Measurements from ENCODE around the gene UPF2.

Gene UPF2

GRCh38 chr10:11959966-11960365 is 82.6 kb downstream of the UPF2 start:
- DNase-seq = no peak

DNA sequence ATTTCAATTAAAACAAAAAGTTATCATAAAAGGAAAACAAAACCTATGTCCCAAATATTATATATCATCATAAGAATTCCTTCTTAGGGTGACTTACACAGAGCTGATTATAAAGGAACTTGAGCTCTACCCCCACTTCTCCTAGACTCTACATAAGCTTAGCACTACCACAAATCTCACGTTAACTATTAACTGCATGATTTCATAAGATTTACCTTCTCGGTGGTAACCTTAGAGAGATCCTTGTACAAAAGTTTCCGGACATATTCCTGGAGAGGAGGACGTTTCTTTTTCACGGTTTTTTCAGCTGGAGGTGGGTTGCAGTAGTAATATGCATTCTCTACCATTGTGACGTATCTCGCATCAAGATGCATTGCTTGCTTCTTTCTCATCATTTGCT is 83.7 kb downstream of the UPF2 start:
- no peak for DNase-seq

- no peak for DNase-seq
These were observed 90.9 kb downstream of the UPF2 start for GRCh38 chr10:11951695-11952094.

DNA sequence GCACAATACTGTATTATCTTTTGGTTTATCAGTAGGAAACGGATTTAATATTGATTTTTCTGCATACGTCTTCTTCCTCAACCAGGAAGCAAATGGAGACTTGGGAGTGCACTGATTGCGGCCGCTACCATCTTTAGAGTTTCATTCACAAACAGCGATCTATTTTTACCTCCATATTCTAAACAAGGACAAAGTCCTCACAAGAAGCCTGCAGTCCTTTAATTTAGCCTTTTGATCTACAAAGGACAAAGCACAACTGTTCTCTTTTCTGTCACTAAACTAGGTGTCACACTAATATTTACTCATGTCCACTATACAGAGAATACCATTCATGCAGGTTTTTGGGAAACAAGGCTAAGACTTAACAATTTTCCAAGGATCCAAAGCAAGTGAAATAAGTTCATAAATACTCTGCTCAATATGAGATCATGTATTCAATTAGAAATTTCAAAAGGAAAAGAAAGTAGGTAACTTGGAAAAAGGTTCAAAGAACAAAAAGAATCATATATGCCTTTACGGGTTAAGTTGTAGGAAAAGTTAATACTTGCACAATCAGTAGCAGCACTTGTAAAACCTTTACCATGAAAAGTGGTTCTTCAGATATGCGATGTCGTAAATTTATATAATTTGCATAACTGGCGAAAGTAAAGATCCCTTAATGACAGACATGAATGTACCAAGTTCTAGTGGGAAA is 92.1 kb downstream of the UPF2 start:
- no peak for DNase-seq

DNA sequence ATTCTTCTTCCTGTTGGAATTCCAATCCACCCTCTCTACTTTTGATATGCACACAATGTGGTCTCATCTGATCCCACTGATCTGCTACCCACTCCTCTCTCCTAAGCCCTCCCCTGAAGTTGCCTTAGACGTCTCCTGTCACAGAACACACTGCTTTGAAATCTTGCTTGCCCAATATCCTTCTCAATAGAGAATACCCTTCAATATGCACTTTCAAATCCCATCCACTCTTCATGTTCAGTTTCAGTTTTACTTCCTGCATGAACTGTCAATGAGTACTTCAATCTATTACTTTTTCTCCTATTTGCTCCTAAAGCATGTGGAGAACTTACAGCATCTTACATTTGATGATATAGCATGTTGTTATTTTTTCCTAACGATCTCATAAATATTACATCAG is 93.5 kb downstream of the UPF2 start:
- no peak for DNase-seq

DNA sequence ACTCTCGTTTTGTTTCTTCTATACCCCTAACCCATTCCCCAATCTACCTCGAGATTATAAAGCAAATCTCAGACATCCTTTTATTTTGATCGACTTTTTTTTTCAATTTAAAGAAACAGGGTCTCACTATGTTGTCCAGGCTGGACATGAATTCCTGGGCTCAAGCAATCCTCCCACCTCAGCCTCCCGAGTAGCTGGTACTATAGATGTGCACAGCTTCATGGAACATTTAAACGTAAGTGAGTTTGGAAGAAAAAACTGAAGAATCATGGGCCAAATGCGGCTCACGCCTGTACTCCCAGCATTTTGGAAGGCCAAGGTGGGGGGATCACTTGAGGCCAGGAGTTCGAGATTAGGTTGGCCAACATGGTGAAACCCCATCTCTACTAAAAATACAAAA is 96.0 kb downstream of the UPF2 start:
- DNase-seq = no peak

DNA sequence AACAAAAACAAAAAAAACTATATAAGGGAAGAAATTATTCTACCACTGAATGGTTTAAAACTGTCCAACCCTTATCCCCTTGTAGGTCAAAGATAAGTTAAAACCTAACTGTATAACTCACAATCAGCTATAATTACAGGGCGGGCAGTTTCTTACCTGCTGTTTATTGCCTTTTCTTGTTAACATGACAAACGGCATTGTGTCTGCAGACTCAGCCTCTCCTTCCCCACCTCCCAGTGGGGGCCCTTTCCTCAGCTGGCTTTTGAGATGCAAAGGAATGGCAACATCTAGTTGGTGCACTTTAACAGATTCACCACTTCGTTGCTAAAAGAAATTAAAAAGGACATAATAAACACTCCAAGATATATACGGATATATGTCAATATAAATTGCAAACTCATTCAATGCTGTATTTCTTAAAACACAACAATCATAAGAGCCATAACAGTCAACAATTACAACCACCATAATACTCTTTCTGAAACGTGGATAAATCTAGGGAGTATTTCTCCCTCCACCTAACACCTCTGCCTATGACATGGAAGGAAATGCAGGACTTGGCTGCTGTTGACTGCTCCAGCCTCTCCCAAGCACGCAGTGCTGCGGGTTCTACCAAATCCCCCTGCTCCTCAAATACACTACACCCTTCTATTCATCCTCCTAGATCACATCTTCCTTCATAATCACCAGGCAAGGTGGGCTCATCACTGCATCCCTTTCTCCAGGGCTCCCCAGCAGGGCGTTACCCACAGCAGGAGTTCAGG is 106.0 kb downstream of the UPF2 start:
- no peak for DNase-seq

DNA sequence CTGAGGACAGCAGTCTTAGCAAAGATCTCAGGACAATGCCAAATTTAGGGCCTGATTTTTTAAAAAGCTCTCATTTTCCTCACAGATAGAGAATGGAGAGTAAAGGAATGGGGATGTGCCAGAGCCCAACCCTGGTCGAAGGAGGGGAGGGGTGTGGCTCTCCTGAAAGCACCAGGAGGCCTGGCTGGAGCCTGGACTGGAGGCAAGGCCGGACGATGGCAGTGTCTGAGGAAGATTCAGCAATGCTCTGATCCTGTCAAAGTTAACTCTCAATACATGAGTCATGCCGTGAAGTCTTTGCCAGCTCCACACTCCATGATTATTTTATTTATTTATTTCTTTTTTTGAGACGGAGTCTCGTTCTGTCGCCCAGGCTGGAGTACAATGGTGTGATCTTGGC is 108.3 kb downstream of the UPF2 start:
- no peak for DNase-seq

- DNase-seq = no peak
These were observed 108.9 kb downstream of the UPF2 start for GRCh38 chr10:11933577-11934223.

DNA sequence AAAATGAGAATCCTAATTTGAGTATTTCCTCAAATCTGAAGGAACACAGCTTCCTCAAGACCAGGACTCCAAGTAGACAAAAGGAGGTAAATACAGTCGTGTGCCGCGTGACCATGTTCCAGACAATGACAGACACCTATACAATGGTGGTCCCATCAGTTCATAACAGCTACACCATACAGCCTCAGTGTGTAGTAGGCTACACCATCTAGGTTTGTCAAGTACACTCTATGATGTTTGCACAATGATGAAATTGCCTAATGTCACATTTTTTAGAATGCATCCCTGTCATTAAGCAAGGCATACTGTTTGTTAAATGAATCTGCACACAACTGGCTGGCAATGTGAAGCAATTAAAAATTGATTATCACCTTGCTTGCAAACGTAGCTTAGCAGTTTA is 111.6 kb downstream of the UPF2 start:
- no peak for DNase-seq

DNA sequence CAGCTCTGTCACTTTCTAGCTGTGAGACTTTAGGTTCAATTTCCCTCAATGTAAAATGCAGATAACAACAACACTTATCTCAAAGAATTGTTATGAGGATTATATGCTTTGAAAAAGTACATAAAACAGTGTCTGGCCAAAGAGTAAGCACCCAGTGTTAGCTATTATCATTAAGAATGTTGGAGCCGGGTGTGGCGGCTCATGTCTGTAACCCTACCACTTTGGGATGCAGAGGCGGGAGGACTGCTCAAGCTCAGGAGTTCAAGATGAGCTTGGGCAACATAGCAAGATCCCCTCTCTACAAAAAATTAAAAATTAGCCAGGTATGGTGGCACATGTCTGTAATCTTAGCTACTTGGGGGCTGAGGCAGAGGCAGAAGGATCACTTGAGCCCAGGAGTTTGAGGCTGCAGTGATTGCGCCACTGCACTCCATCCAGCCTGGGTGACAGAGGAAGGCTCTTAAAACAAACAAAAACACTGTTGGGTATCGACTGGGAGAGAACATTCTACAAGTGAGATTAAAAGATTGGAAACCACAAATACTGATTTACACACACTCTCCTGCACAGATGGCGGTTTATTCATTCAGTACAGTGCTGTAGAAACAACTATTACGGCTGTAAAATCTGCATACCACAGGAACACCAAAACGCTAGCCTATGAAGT is 112.2 kb downstream of the UPF2 start:
- DNase-seq = no peak

DNA sequence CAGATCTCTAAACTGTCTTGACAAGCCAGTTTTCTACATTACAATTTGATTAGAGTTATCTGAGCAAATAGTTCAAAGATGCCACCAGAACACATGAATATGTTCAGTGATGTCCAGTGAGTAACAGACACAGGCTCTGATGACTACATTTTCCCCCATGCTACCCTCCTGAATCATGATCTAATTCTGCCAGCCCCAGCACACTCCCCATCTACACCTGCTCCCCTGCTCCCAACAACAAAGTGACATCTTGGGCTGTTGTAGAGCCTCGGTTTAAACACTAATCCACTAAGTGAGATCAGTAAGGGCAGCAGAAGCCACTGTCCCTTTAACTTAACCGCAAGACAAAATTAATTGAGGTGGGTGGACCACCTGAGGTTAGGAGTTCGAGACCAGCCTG is 114.9 kb downstream of the UPF2 start:
- no peak for DNase-seq

DNA sequence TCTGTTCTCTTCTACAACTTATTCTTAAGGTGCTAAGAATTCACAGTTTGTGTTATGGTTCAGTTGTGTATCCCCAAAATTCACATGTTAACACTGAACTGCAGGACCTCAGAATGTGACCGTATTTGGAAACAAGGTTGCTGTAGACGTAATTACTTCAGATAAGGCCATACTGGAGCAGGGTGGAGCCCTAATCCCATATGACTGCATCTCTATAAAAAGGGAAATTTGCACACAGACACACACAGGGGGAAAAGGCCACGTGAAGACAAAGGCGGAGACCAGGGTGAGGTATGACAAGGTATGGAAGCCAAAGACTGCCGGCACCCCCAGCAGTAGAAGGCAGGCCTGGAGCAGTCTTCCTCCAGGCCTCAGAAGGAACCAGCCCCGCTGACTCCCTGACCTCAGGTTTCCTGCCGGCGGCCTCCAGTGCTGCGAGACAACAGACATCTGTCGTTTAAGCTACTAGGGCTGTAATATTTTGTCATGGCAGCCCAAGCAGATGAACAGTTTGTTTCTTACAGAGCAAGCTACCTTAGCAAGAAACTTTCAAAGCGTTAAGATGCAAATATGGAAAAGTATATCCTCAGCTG is 120.7 kb downstream of the UPF2 start:
- DNase-seq = no peak

- no peak for DNase-seq
These were observed 123.3 kb downstream of the UPF2 start for GRCh38 chr10:11919271-11919670.

DNA sequence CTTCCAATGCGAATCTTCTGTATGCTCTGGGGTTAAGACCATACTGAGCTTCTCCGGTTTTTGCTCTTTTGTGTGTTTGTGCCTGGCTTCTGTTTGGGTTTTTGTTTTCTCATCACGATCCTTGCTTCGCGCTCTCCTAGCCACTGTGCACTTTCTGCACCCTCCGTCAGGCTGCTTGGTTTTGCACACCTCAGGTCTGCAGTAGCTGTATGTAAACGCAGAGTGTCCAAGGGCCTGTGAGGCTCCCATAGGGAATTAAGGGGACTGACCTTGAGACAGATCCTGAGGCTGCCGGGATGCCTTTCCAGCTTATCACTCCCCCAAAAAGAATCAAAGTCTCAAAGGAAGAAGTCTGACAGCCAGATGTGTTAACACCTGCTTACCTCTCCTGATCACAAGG is 124.2 kb downstream of the UPF2 start:
- no peak for DNase-seq

DNA sequence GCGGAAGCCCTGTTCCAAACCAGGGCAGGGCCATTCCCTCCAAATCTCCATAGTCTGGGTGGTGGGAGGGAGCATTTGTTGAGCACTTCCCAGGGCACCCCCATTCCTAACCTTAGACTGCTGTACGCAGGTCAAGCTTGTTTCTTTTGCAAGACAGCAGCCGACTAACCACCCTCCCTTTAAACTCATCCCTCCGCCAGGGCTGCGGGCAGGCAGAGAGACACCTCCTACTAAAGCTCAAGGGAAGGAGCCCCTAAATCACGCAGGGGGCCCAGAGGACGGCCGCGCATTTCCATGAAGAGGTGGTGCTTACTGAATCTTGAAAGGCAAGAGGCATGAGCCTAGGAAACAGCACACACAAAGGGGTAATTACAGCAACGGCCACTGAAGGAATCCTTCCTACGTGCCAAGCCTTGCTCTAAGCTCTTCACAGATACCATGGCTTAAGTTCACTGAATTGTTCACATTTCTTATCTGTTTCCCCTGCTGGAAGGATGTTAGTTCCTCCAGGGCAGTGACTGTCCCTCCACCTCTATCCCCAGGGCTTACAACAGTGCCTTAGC is 129.4 kb downstream of the UPF2 start:
- no peak for DNase-seq

DNA sequence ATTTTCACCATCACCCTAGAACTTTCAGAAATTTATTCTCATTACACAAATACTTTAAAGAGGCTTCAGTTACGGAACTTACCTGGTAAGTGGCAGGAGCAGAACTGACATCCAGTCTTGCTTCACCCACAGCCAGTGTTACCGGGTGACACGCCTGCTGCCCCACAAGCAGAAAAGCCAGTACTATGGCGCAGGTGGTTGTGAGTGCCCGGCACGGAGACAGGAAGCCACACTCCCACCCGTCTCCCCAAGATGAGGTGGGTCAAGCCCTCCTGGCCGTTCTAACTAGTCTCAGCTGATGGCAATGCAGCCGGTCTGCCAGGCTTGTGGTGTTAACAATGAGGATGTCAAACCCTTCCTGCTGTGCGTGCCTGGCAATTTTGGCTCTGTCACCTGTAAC is 132.5 kb downstream of the UPF2 start:
- DNase-seq = no peak

- DNase-seq = no peak
These were observed 133.0 kb downstream of the UPF2 start for GRCh38 chr10:11909618-11910017.

- DNase-seq = no peak
These were observed 133.6 kb downstream of the UPF2 start for GRCh38 chr10:11908991-11909390.

GRCh38 chr10:11908536-11908935 is 134.1 kb downstream of the UPF2 start:
- DNase-seq = no peak

DNA sequence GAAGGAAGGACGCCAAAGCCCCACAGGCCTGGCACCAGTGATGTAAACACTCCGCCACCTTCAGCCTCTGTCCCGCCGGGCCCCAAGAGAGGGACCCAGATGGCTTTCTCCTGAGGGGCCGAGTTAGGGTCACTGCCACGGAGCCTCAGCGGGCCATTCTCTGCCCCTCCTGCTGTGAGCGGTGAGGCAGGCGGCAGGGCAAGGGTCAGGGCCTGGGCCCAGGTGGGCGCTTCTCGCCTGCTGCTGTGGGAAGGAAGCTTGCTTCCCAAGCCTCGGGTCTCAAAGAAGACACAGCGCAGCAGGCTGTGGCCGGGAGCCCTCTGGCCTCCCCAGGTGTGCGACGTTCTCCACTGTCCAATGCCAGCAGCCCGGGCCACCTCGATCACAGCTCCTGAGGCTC is 134.7 kb downstream of the UPF2 start:
- no peak for DNase-seq

DNA sequence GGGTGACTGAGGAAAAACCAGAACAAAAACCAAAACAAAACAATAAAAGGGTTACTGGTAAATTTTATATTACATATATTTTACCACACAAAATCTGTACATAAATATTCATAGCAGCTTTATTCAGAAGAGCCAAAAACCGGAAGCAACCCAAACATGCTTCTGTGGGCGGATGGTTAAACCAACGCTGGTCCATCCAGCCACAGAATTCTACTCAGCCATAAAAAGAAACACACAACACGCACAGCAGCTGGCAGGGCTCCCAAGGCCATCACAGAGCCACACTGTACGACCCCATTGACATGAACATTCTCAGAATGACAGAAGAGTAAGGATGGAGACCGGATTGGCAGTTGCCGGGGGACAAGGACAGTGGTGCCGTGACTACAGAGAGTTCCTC is 135.9 kb downstream of the UPF2 start:
- DNase-seq = no peak

DNA sequence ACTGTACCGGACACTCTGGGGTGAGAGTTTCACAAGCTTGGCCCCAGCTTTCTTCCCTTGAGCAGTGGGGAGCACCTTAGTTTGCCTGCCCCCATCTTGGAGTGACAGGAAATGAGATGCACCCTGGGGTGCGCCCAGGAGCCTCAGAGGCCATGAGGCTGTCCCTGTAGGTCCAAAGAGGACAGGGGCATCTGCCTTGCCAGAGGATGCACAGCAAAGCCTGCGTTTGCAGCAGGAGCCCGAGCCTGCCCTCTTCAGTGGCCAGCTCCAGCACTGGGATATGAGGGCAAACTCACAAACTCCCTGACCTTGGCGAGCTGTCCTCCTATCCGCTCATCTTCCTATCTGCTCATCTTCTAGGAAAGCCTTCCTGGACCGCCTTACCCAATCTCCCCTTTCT is 140.0 kb downstream of the UPF2 start:
- DNase-seq = no peak
